GM12878 (cell line): ENCODE results near the gene KISS1.

ENCODE experiments used
- BACH1 ChIP-seq: fragments of 450-650 bp; IDR thresholded peaks from 2 replicates; pipeline ENCODE4 v1.6.1; 2017; ENCODE audit warnings: mild to moderate bottlenecking, borderline replicate concordance
- CTCF ChIP-seq, 3 experiments: IDR thresholded peaks in 2 of 3; conservative IDR thresholded peaks in 1 of 3; 2 replicates each; pipeline ENCODE4 v1.5.1; 2011; ENCODE audit warnings: low read depth in 3 of 3, low read length in 3 of 3, mild to moderate bottlenecking in 3 of 3, control low read depth in 2 of 3, moderate library complexity in 2 of 3, inconsistent platforms in 1 of 3, mixed read lengths in 1 of 3; ENCODE audit not compliant: control insufficient read depth in 2 of 3, insufficient read depth in 1 of 3; ENCODE audit errors: extremely low read depth in 1 of 3
- EZH2 ChIP-seq: IDR thresholded peaks from 2 replicates; pipeline ENCODE4 v1.6.1; 2012; ENCODE audit warnings: low read depth, mild to moderate bottlenecking, control low read depth, inconsistent platforms, low read length, borderline replicate concordance; ENCODE audit not compliant: control insufficient read depth
- FOXM1 ChIP-seq: IDR thresholded peaks from 2 replicates; pipeline ENCODE4 v1.6.1; 2012; ENCODE audit warnings: low read depth, mild to moderate bottlenecking, inconsistent platforms, low read length, moderate library complexity
- KAT2A ChIP-seq: conservative IDR thresholded peaks from 2 replicates; pipeline ENCODE4 v1.6.1; 2011; ENCODE audit warnings: low read depth, low read length; ENCODE audit not compliant: control insufficient read depth
- MYC ChIP-seq: IDR thresholded peaks from 2 replicates; pipeline ENCODE4 v1.6.1; 2011; ENCODE audit warnings: mild to moderate bottlenecking, low read length, moderate library complexity, inconsistent platforms; ENCODE audit not compliant: insufficient read depth, insufficient replicate concordance, insufficient read length, severe bottlenecking
- SMC3 ChIP-seq: IDR thresholded peaks from 2 replicates; pipeline ENCODE4 v1.6.1; 2011; ENCODE audit warnings: low read length, improper control_type of control experiment, borderline replicate concordance

- no peak for TF ChIP-seq CTCF (IDR thresholded peaks at IDR 0.05 in 2 of 3, conservative IDR thresholded peaks at IDR 0.05 in 1 of 3; ENCODE audit: control insufficient read depth in 2 of 3, extremely low read depth in 1 of 3, insufficient read depth in 1 of 3, low read depth in 3 of 3, low read length in 3 of 3)
- TF ChIP-seq EZH2, result no peak
- TF ChIP-seq MYC, result no peak
- no peak for TF ChIP-seq BACH1
- no peak for TF ChIP-seq FOXM1
- TF ChIP-seq SMC3, result no peak
- no peak for TF ChIP-seq KAT2A
Measured at GRCh38 chr1:204192046-204192445, 4.2 kb downstream of the KISS1 start.
